ENCODE measurements around the gene COL5A2. TPM values are rescaled to one million over a fixed set of nuclear protein-coding genes. Genes with fewer than 3 reads are reported as not detected.

The COL5A2 gene
- total RNA-seq, 2 donors from 2014 or later: 8.2 to 17.6 TPM

DNA sequence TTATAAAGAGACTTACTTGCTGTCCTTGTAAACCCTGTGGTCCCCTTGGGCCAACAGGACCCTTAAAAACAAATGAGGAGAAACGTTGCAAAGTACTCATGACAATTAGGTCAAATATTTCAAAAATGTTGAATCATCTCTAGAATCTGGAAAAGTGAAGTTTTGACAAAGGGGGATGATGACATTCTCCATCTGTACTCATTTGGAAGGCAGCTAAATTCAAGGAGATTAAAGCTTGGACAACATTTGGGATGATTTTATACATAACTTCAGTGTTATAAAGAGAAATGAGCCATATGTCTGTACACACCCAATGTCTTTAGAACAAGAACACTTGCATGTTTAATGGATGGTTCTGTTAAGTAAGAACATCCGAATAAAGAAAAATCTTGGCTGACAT, 92.9 kb downstream of the COL5A2 start:
- WGBS: 43% methylated on average over 2 of the region's 2 CpGs
- no peak for DNase-seq (ENCODE audit: low spot score)
- TF ChIP-seq POLR2A (IDR thresholded peaks at IDR 0.05) (no peak), POLR2AphosphoS5 (IDR thresholded peaks at IDR 0.05) (no peak)
- TF ChIP-seq, protein P1, sequence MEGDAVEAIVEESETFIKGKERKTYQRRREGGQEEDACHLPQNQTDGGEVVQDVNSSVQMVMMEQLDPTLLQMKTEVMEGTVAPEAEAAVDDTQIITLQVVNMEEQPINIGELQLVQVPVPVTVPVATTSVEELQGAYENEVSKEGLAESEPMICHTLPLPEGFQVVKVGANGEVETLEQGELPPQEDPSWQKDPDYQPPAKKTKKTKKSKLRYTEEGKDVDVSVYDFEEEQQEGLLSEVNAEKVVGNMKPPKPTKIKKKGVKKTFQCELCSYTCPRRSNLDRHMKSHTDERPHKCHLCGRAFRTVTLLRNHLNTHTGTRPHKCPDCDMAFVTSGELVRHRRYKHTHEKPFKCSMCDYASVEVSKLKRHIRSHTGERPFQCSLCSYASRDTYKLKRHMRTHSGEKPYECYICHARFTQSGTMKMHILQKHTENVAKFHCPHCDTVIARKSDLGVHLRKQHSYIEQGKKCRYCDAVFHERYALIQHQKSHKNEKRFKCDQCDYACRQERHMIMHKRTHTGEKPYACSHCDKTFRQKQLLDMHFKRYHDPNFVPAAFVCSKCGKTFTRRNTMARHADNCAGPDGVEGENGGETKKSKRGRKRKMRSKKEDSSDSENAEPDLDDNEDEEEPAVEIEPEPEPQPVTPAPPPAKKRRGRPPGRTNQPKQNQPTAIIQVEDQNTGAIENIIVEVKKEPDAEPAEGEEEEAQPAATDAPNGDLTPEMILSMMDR (IDR thresholded peaks at IDR 0.05): no peak
- intact Hi-C loops (cut with DNase I): no loop called here
- H3K4me3 ChIP-seq: no peak overlapping the region
- H3K4me1 ChIP-seq (replicated peaks): no peaks in the 10 kb centered on the region
- no peaks in the 10 kb centered on the region for H3K36me3 ChIP-seq
- H3K9me3 ChIP-seq: no peaks in the 10 kb centered on the region
- H3K27ac ChIP-seq: no peak overlapping the region
- no peaks in the 10 kb centered on the region for H3K27me3 ChIP-seq (replicated peaks; ENCODE audit: insufficient read depth)

GRCh38 chr2:189086250-189086649, 93.3 kb downstream of the COL5A2 start:
- intact Hi-C loops (cut with DNase I): no loop called here
- WGBS: 65% methylated on average over 2 of the region's 2 CpGs
- TF ChIP-seq POLR2A (IDR thresholded peaks at IDR 0.05) (no peak), POLR2AphosphoS5 (IDR thresholded peaks at IDR 0.05) (no peak)
- TF ChIP-seq, protein P1 (IDR thresholded peaks at IDR 0.05): no peak
- no peaks in the 10 kb centered on the region for H3K36me3 ChIP-seq
- no peak overlapping the region for H3K4me3 ChIP-seq
- no peaks in the 10 kb centered on the region for H3K4me1 ChIP-seq (replicated peaks)
- H3K9me3 ChIP-seq: no peaks in the 10 kb centered on the region
- H3K27ac ChIP-seq: no peak overlapping the region
- DNase-seq (ENCODE audit: low spot score): no peak
- no peaks in the 10 kb centered on the region for H3K27me3 ChIP-seq (replicated peaks; ENCODE audit: insufficient read depth)

DNA sequence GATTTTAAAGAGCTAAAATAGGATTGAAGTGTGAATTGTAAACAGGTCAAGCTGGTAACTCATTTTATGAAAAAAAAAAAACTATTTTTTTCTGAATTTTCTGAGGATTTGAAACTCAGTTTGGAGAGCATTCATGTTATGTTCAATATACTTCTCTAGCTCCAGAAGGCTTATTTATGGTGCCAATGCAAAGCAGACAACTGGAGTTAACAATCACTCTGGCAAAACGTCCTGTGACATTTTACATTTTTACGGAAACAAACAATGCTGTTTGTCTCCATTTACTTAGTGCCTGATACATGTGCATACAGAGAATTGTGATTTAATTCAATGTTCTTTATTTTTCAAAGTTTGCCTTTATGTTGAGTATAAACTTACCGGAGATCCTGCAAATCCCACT, 96.0 kb downstream of the COL5A2 start:
- H3K36me3 ChIP-seq: no peaks in the 10 kb centered on the region
- no peaks in the 10 kb centered on the region for H3K27me3 ChIP-seq (replicated peaks; ENCODE audit: insufficient read depth)
- intact Hi-C loops (cut with DNase I): no loop called here
- no peak for TF ChIP-seq POLR2A (IDR thresholded peaks at IDR 0.05)
- TF ChIP-seq POLR2AphosphoS5 (IDR thresholded peaks at IDR 0.05): no peak
- no peaks in the 10 kb centered on the region for H3K4me1 ChIP-seq (replicated peaks)
- no peaks in the 10 kb centered on the region for H3K9me3 ChIP-seq
- 66% methylated on average over 3 of the region's 3 CpGs for WGBS
- no peak overlapping the region for H3K4me3 ChIP-seq
- DNase-seq (ENCODE audit: low spot score): no peak
- no peak overlapping the region for H3K27ac ChIP-seq

- Histone ChIP-seq H3K9me3 (no peaks in the 10 kb centered on the region), H3K4me3 (no peak overlapping the region), H3K27ac (no peak overlapping the region), H3K27me3 (replicated peaks; ENCODE audit: insufficient read depth) (no peaks in the 10 kb centered on the region), H3K36me3 (no peaks in the 10 kb centered on the region), H3K4me1 (replicated peaks) (no peaks in the 10 kb centered on the region)
- 88% methylated on average over 2 of the region's 2 CpGs for WGBS
- intact Hi-C loops (cut with DNase I): no loop called here
- TF ChIP-seq POLR2AphosphoS5 (IDR thresholded peaks at IDR 0.05) (no peak), POLR2A (IDR thresholded peaks at IDR 0.05) (no peak)
- TF ChIP-seq, protein P1 (IDR thresholded peaks at IDR 0.05): no peak
- DNase-seq (ENCODE audit: low spot score): no peak
Measured at GRCh38 chr2:189083106-189083505, 96.5 kb downstream of the COL5A2 start.

GRCh38 chr2:189082376-189082975, 97.1 kb downstream of the COL5A2 start:
- intact Hi-C loops (cut with DNase I): no loop called here
- 54% methylated on average over 3 of the region's 3 CpGs for WGBS
- Histone ChIP-seq H3K27ac (no peak overlapping the region), H3K4me3 (no peak overlapping the region), H3K36me3 (no peaks in the 10 kb centered on the region), H3K9me3 (no peaks in the 10 kb centered on the region), H3K4me1 (replicated peaks) (no peaks in the 10 kb centered on the region), H3K27me3 (replicated peaks; ENCODE audit: insufficient read depth) (no peaks in the 10 kb centered on the region)
- DNase-seq (ENCODE audit: low spot score): no peak
- TF ChIP-seq, protein P1 (IDR thresholded peaks at IDR 0.05): no peak
- TF ChIP-seq POLR2AphosphoS5 (IDR thresholded peaks at IDR 0.05): no peak
- no peak for TF ChIP-seq POLR2A (IDR thresholded peaks at IDR 0.05)
